Astrocyte (in vitro differentiated cells and primary cell): ENCODE results near the gene UPK3BL2.
"Not testable (repeated sequence)": the region's sequence is repeated elsewhere in the genome, so short reads cannot be mapped to it uniquely, and the experiment has no call there.

Source experiments
- EZH2 ChIP-seq: IDR thresholded peaks from 2 replicates; pipeline ENCODE4 v1.6.1; 2012; ENCODE audit warnings: mild to moderate bottlenecking, low read length, inconsistent platforms; ENCODE audit not compliant: insufficient read depth
- TF ChIP-seq, protein P1 (sequence below): IDR thresholded peaks from 2 replicates; pipeline ENCODE4 v1.5.1; 2011; ENCODE audit warnings: low read depth, mild to moderate bottlenecking, inconsistent platforms, low read length, moderate library complexity; ENCODE audit not compliant: insufficient read depth

DNA sequence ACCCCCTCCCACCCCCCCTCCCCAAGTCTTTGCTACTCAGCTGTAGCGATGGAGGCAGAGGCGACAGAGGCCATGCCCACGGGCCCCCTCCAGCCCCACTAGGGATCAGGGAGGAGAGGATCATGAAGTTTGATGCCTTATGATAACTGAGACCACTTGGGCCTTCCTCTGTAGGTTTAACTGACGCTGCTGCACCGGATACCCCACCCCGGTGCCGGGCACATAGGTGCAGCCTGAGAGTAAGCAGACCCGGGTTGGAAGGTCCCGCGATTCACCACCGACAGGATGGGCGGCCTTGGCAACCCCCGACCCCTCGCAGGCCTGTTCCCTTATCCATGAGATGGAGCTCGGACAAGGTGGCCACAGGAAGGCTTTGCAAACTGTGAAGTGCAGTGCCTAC is 49.5 kb downstream of the UPK3BL2 start:
- TF ChIP-seq, protein P1, sequence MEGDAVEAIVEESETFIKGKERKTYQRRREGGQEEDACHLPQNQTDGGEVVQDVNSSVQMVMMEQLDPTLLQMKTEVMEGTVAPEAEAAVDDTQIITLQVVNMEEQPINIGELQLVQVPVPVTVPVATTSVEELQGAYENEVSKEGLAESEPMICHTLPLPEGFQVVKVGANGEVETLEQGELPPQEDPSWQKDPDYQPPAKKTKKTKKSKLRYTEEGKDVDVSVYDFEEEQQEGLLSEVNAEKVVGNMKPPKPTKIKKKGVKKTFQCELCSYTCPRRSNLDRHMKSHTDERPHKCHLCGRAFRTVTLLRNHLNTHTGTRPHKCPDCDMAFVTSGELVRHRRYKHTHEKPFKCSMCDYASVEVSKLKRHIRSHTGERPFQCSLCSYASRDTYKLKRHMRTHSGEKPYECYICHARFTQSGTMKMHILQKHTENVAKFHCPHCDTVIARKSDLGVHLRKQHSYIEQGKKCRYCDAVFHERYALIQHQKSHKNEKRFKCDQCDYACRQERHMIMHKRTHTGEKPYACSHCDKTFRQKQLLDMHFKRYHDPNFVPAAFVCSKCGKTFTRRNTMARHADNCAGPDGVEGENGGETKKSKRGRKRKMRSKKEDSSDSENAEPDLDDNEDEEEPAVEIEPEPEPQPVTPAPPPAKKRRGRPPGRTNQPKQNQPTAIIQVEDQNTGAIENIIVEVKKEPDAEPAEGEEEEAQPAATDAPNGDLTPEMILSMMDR = not testable (repeated sequence)
- not testable (repeated sequence) for TF ChIP-seq EZH2
